SJSA1 (cell line): Measurements from ENCODE around the gene COL27A1. TPM values are rescaled to one million over a fixed set of nuclear protein-coding genes. Genes with fewer than 3 reads are reported as not detected.

ENCODE experiments used
- DNase-seq, 2 experiments: peaks; one replicate each; pipeline ENCODE4 v3.0.0-alpha.2; 2015 to 2020; ENCODE audit warnings: low spot score in 2 of 2, low read depth in 1 of 2
- H3K27ac ChIP-seq: fragments of 250-450 bp; sonication (Bioruptor Pico); 2 replicates; pipeline ENCODE4 v1.5.1; 2020; ENCODE audit warnings: mild to moderate bottlenecking, moderate library complexity
- H3K27me3 ChIP-seq: fragments of 250-450 bp; sonication (Bioruptor Pico); replicated peaks from 2 replicates; pipeline ENCODE4 v1.5.1; 2020; ENCODE audit warnings: mild to moderate bottlenecking, moderate library complexity
- H3K36me3 ChIP-seq: fragments of 250-450 bp; sonication (Bioruptor Pico); 2 replicates; pipeline ENCODE4 v1.5.1; 2020; ENCODE audit warnings: mild to moderate bottlenecking
- H3K4me1 ChIP-seq: fragments of 250-450 bp; sonication (Bioruptor Pico); replicated peaks from 2 replicates; pipeline ENCODE4 v1.6.1; 2021; ENCODE audit warnings: mild to moderate bottlenecking
- H3K4me3 ChIP-seq: fragments of 250-450 bp; sonication (Bioruptor Pico); 2 replicates; pipeline ENCODE4 v1.5.1; 2020; ENCODE audit warnings: mild to moderate bottlenecking
- H3K9me3 ChIP-seq: fragments of 250-450 bp; sonication (Bioruptor Pico); replicated peaks from 2 replicates; pipeline ENCODE4 v1.5.1; 2020; ENCODE audit warnings: mild to moderate bottlenecking
- total RNA-seq: library from RNA; depleted of rRNA; stranded (reverse); fragments of >200 nt; shearing (Covaris generic); gene quantifications from 2 replicates; pipeline ENCODE4 v1.2.3, GENCODE V29; 2014

COL27A1 gene
- total RNA-seq, 1 experiment from 2014 or later, result 4.7 TPM

DNA sequence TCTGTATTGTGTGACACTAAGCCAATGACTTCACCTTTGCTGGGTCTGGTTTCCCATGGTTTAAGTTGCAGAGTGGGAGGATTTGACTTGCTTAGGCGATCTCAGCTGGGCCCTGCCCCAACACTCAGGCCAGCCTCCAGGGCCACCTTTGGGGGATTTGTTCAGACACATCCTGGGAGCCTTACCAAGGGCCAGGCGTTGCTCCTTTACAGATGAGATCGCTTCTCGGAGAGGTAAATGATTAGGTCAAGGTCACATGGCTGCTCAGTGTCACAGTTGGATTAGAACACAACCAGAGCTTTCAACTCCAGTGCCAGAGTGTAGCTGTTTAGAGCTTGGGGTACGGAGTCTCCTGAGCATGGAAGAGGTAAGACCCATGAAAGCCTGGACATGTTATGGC is 57.5 kb downstream of the COL27A1 start:
- no peak for DNase-seq
- Histone ChIP-seq H3K36me3 (peaks cover 4% of the 10 kb centered on the region; the same call in 1 of the 2 replicates), H3K4me3 (no peak overlapping the region), H3K9me3 (no peaks in the 10 kb centered on the region), H3K4me1 (no peaks in the 10 kb centered on the region), H3K27ac (no peak overlapping the region), H3K27me3 (no peaks in the 10 kb centered on the region)

DNA sequence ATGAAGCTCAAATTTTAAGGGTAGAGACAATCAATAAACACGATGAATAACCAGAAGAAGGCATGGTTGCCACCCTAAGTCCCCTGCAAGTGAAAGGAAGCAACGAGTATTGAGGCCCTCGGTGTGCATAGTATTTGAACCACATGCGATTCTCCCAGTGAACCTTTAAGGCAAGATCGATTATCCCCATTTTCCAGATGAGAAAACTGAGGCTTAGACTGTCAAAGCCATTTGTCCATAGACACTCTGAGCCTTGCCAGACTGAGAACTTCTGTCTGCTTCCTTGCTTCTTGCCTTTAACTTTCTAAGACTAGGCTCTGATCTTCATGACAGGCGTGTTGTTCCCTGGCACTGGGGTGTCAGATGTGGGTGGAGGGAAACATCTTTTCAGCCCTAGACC is 58.2 kb downstream of the COL27A1 start:
- Histone ChIP-seq H3K27ac (no peak overlapping the region), H3K36me3 (peaks cover 4% of the 10 kb centered on the region; the same call in 1 of the 2 replicates), H3K9me3 (no peaks in the 10 kb centered on the region), H3K4me1 (peaks cover 3% of the 10 kb centered on the region), H3K27me3 (no peaks in the 10 kb centered on the region), H3K4me3 (no peak overlapping the region)
- no peak for DNase-seq

DNA sequence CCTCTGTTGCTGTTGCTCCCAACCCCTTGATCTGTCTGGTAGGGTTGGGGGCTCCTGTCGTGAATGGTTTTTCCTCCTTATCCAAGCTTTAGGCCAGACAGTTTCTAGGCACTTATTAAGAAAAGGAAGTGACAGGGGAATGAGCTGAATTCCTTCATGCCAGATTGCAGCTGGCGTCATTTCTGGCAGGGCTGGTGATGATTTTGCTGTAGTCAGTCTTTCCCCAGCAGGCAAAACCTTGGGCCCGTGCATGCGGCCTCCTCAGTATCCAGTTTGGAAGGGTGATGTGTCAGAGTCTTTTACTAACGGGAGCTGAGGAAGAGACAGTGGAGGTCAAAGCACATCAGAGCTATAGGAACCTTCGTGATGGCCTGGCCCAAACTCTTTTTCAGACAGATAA is 58.8 kb downstream of the COL27A1 start:
- H3K36me3 ChIP-seq, result peaks cover 4% of the 10 kb centered on the region; the same call in 1 of the 2 replicates
- H3K27me3 ChIP-seq, result no peaks in the 10 kb centered on the region
- no peak for DNase-seq
- H3K4me1 ChIP-seq, result peaks cover 9% of the 10 kb centered on the region
- no peak overlapping the region for H3K4me3 ChIP-seq
- H3K27ac ChIP-seq, result no peak overlapping the region
- no peaks in the 10 kb centered on the region for H3K9me3 ChIP-seq

GRCh38 chr9:114214686-114215414 is 59.5 kb downstream of the COL27A1 start:
- no peaks in the 10 kb centered on the region for H3K27me3 ChIP-seq
- H3K36me3 ChIP-seq, result peaks cover 4% of the 10 kb centered on the region; the same call in 1 of the 2 replicates
- no peak for DNase-seq
- no peaks in the 10 kb centered on the region for H3K9me3 ChIP-seq
- H3K27ac ChIP-seq, result no peak overlapping the region
- no peak overlapping the region for H3K4me3 ChIP-seq
- H3K4me1 ChIP-seq, result peaks cover 16% of the 10 kb centered on the region

DNA sequence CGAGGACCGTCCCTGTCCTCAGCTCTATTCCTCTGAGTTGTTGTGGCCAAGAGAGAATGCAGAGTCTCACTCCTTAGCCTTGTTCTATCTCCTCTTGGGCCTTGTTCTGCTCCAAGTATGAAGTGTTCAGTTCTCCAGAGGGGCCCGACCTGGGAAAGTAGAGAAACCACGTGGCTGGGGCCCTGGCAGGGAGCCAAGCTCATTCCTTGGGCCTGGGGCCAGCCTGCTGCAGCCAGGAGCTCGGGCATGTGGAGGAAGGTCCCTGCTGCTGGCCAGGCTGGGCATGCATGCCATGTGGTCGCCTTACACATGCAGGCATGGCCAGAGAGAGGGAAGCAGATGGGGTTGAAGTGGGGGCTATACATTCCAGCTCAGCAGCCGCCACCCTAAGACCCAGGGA is 60.7 kb downstream of the COL27A1 start:
- Histone ChIP-seq H3K36me3 (peaks cover 4% of the 10 kb centered on the region; the same call in 1 of the 2 replicates), H3K9me3 (no peaks in the 10 kb centered on the region), H3K4me1 (peaks cover 23% of the 10 kb centered on the region), H3K27ac (no peak overlapping the region), H3K4me3 (no peak overlapping the region), H3K27me3 (no peaks in the 10 kb centered on the region)
- DNase-seq, result no peak

DNA sequence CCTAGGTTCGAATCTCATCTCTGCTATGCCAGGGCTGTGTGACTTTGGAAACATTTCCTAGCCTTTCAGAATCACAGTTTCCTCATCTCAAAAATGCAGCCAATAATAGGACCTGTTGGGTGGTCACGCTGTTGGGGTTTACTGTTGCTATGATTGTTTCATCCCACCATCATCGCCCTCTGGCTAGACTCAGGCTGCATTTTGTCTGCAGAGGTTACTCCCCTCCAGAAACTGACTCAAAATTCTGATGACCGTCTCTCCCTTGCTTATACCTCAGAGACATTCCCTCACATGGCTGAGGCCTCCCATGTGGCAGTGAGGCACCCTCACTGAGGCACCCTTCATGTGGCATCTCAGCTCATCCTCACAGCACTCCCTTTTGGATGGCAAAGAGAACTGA is 61.6 kb downstream of the COL27A1 start:
- no peaks in the 10 kb centered on the region for H3K9me3 ChIP-seq
- H3K27me3 ChIP-seq, result no peaks in the 10 kb centered on the region
- H3K36me3 ChIP-seq, result 0 out of 2 replicates have a peak, but pooled peaks cover 4% of the 10 kb centered on the region
- H3K4me1 ChIP-seq, result peaks cover 23% of the 10 kb centered on the region
- no peak for DNase-seq
- no peak overlapping the region for H3K27ac ChIP-seq
- H3K4me3 ChIP-seq, result no peak overlapping the region

DNA sequence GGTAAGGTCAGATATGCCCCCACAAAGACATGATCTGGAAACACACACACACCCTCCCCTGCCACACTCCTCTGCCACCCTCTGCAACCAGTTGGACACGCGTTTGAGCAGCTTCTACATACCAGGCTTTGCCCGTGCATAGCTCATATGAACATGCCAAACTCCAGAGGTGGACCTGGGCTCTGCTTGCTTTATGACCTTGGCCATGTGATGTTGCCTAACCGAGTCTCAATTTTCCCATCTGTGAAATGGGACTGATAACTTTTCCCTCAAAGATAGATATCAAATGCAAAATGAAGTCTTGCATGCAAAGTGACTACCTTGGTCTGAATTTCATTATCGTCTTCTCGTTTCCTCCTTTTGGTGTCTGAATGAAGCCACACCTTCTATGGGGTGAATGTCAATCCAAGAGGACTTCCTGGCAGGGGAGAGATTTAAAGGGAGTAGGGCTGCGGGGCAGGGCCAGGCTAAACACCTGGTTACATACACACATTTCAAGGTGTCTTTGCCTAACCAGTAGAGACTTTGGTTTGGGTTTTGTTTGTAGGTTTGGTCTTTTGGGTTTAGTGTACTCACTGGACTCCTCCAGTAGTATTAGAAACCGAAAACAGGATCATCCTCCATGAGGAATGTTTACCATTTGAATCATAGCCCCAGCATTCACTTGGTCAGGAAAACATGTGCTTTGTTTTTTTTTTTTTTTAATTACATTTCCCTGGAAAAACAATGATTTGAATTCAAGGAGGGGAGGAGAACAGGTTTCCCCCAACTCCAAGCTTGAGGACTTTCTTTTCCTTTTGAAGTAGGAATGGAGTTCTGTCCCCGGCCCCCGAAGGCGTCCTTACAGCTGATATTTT is 63.2 kb downstream of the COL27A1 start:
- peaks cover 29% of the 10 kb centered on the region for H3K4me1 ChIP-seq
- H3K4me3 ChIP-seq, result no peak overlapping the region
- H3K27me3 ChIP-seq, result no peaks in the 10 kb centered on the region
- no peaks in the 10 kb centered on the region for H3K9me3 ChIP-seq
- DNase-seq, result peak in 1 of 2 experiments; percentile 36
- H3K27ac ChIP-seq, result no peak overlapping the region
- no peaks in the 10 kb centered on the region for H3K36me3 ChIP-seq

- Histone ChIP-seq H3K27me3 (no peaks in the 10 kb centered on the region), H3K27ac (no peak overlapping the region; the same call in 1 of the 2 replicates), H3K4me1 (peaks cover 45% of the 10 kb centered on the region), H3K9me3 (no peaks in the 10 kb centered on the region), H3K4me3 (no peak overlapping the region), H3K36me3 (no peaks in the 10 kb centered on the region)
- DNase-seq, result peak; percentile 46 to 47
These were observed 64.8 kb downstream of the COL27A1 start for GRCh38 chr9:114220061-114220541.

DNA sequence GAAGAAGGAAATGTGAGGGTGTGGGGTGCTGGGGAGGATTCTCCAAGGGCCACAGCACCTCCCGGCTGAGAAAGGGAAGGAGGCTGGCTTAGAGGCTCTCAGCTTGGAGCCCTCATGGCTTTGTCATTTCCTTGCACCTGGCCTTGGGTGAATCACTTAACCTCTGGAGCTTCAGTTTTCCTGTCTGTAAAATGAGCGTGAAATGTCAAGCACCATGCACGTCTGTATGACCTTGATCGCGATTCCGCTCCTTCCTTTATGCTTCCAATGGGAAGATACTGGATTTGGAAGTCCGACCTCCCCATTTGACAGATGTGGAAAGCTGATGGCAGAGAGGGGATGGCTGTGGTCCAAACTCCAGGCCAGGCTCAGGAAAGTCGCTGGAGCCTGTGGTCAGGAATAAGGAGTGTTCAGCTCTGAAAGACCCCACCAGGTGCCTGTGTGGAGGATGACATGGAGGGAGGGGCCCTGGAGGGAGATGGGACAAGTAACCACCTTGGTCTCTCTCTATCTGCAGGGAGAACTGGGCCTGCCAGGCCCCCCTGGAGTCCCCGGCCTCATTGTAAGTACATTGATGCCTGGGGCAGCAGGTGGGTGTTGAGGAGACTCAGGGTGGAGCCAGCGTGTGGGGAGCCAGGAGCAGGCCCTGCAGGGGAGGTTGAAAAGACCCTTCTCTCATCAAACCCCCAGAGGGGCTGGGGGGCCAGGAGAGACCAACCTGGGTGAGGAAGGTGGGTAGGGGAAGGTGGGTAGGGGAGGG is 66.5 kb downstream of the COL27A1 start:
- Histone ChIP-seq H3K27me3 (no peaks in the 10 kb centered on the region), H3K4me3 (no peak overlapping the region), H3K27ac (no peak overlapping the region), H3K4me1 (peaks cover 63% of the 10 kb centered on the region), H3K9me3 (no peaks in the 10 kb centered on the region), H3K36me3 (no peaks in the 10 kb centered on the region)
- no peak for DNase-seq

GRCh38 chr9:114223564-114224246 is 68.4 kb downstream of the COL27A1 start:
- Histone ChIP-seq H3K27ac (peak overlapping the region; percentile 53), H3K9me3 (no peaks in the 10 kb centered on the region), H3K4me1 (peaks cover 74% of the 10 kb centered on the region), H3K36me3 (no peaks in the 10 kb centered on the region), H3K4me3 (no peak overlapping the region), H3K27me3 (no peaks in the 10 kb centered on the region)
- no peak for DNase-seq

GRCh38 chr9:114224247-114224610 is 68.9 kb downstream of the COL27A1 start:
- Histone ChIP-seq H3K4me3 (no peak overlapping the region), H3K4me1 (peaks cover 69% of the 10 kb centered on the region), H3K27ac (peak overlapping the region; percentile 53), H3K27me3 (no peaks in the 10 kb centered on the region), H3K9me3 (no peaks in the 10 kb centered on the region), H3K36me3 (no peaks in the 10 kb centered on the region)
- DNase-seq, result peak in 1 of 2 experiments; percentile 70

DNA sequence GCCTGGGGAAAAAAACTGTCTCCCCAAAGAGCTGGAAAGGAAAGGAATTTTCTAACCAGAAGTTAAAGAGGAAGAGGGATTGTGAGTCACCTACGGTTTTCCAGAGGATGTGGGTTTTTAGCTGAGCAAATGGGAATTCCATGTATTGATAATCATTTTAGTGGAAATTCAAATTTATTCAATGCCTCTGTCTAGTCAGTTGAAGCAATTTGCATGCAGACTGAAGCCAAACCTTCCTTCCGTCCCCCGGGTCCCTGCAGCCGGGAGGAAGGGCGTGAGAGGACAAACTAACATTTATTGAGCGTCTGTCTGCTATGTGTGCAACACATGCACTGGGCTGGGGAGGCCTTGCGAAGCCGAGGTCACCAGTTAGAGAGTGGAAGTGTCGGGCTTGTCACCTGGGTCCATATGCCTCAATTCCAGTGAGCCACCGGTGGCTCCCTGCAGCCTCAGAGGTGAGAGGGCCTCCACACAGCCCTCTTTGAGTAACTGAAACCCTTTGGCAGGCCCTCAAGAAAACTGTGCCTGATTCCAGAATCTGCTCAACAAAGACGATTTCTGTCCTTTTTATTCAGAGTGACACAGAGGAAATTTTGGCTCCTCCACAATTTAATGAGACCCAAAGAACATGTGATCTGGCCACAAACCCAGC is 70.3 kb downstream of the COL27A1 start:
- no peak overlapping the region for H3K4me3 ChIP-seq
- H3K36me3 ChIP-seq, result no peaks in the 10 kb centered on the region
- H3K27ac ChIP-seq, result peak overlapping the region; percentile 43
- peaks cover 55% of the 10 kb centered on the region for H3K4me1 ChIP-seq
- H3K27me3 ChIP-seq, result no peaks in the 10 kb centered on the region
- H3K9me3 ChIP-seq, result no peaks in the 10 kb centered on the region
- peak in 1 of 2 experiments; percentile 30 for DNase-seq
